DOHH2 (cell line): ENCODE measurements around the gene OVCA2.

Source experiments
- CTCF ChIP-seq: fragments of 200-600 bp; sonication (generic); IDR thresholded peaks from one replicate; pipeline ENCODE4 v1.5.1; 2014; ENCODE audit warnings: antibody characterized with exemption, mild to moderate bottlenecking, low read depth, low read length; ENCODE audit not compliant: poor library complexity, severe bottlenecking
- EZH2phosphoT487 ChIP-seq: fragments of 200-600 bp; sonication (generic); IDR thresholded peaks from 2 replicates; pipeline ENCODE4 v1.6.1; 2017; ENCODE audit warnings: borderline replicate concordance, mild to moderate bottlenecking, antibody characterized with exemption, low read length, moderate library complexity, mixed read lengths

- TF ChIP-seq EZH2phosphoT487 (no peak), CTCF (no peak)
Measured at GRCh38 chr17:2089021-2089422, 47.2 kb downstream of the OVCA2 start.
